WTC11 (cell line): ENCODE data around the gene PLEKHA6.

Experiments used
- JUN ChIP-seq: sonication (generic); formaldehyde crosslinking; IDR thresholded peaks from 2 replicates; pipeline ENCODE4 v1.8.0; 2023; ENCODE audit warnings: mild to moderate bottlenecking, missing genetic modification reagents
- NFE2L1 ChIP-seq: sonication (generic); formaldehyde crosslinking; IDR thresholded peaks from 2 replicates; pipeline ENCODE4 v1.8.1; 2023; ENCODE audit warnings: missing genetic modification reagents
- NFYB ChIP-seq: sonication (generic); formaldehyde crosslinking; conservative IDR thresholded peaks from 2 replicates; pipeline ENCODE4 v1.8.0; 2022; ENCODE audit warnings: low read depth, missing genetic modification reagents
- TEAD4 ChIP-seq: sonication (generic); formaldehyde crosslinking; IDR thresholded peaks from 2 replicates; pipeline ENCODE4 v1.8.0; 2022; ENCODE audit warnings: mild to moderate bottlenecking, missing genetic modification reagents
- TF ChIP-seq, protein P1 (sequence below): fragments of 200-600 bp; IDR thresholded peaks from 2 replicates; pipeline ENCODE4 v1.8.0; 2022; ENCODE audit warnings: antibody characterized with exemption
- TF ChIP-seq, protein P2 (sequence below): sonication (generic); formaldehyde crosslinking; IDR thresholded peaks from 2 replicates; pipeline ENCODE4 v1.8.1; 2023; ENCODE audit warnings: mild to moderate bottlenecking, moderate library complexity, missing genetic modification reagents
- TF ChIP-seq, protein P3 (sequence below): sonication (generic); formaldehyde crosslinking; IDR thresholded peaks from 2 replicates; pipeline ENCODE4 v1.8.1; 2022; ENCODE audit warnings: low read depth, mild to moderate bottlenecking, moderate library complexity, missing genetic modification reagents, borderline replicate concordance

DNA sequence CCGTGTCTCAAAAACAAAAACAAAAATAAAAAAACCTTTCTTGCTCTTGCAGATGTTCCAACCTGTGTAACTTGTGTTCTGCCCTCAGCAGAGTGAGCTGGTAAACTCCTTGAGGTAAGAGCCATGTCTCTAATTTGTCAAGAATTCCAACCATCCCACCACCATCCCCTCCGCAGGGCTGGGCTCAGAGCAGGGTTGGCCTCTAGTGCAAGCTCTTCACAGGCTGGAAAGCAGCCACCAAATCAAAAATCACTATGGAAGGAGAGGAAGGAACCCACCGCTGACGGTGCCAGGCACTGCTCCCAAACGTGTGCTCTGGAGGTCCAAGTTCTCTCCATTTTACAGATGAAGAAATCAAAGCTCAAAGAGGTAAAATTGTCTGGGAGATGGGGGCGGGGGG lies 9.4 kb downstream of the PLEKHA6 start:
- TF ChIP-seq NFE2L1 (CRISPR knock-in tag), result no peak
- TF ChIP-seq, protein P1, sequence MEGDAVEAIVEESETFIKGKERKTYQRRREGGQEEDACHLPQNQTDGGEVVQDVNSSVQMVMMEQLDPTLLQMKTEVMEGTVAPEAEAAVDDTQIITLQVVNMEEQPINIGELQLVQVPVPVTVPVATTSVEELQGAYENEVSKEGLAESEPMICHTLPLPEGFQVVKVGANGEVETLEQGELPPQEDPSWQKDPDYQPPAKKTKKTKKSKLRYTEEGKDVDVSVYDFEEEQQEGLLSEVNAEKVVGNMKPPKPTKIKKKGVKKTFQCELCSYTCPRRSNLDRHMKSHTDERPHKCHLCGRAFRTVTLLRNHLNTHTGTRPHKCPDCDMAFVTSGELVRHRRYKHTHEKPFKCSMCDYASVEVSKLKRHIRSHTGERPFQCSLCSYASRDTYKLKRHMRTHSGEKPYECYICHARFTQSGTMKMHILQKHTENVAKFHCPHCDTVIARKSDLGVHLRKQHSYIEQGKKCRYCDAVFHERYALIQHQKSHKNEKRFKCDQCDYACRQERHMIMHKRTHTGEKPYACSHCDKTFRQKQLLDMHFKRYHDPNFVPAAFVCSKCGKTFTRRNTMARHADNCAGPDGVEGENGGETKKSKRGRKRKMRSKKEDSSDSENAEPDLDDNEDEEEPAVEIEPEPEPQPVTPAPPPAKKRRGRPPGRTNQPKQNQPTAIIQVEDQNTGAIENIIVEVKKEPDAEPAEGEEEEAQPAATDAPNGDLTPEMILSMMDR, result no peak
- no peak for TF ChIP-seq JUN (CRISPR knock-in tag)
- TF ChIP-seq TEAD4 (CRISPR knock-in tag), result no peak
- TF ChIP-seq NFYB (CRISPR knock-in tag), result no peak
- TF ChIP-seq, protein P2, sequence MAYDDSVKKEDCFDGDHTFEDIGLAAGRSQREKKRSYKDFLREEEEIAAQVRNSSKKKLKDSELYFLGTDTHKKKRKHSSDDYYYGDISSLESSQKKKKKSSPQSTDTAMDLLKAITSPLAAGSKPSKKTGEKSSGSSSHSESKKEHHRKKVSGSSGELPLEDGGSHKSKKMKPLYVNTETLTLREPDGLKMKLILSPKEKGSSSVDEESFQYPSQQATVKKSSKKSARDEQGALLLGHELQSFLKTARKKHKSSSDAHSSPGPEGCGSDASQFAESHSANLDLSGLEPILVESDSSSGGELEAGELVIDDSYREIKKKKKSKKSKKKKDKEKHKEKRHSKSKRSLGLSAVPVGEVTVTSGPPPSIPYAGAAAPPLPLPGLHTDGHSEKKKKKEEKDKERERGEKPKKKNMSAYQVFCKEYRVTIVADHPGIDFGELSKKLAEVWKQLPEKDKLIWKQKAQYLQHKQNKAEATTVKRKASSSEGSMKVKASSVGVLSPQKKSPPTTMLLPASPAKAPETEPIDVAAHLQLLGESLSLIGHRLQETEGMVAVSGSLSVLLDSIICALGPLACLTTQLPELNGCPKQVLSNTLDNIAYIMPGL (CRISPR knock-in tag), result no peak
- TF ChIP-seq, protein P3, sequence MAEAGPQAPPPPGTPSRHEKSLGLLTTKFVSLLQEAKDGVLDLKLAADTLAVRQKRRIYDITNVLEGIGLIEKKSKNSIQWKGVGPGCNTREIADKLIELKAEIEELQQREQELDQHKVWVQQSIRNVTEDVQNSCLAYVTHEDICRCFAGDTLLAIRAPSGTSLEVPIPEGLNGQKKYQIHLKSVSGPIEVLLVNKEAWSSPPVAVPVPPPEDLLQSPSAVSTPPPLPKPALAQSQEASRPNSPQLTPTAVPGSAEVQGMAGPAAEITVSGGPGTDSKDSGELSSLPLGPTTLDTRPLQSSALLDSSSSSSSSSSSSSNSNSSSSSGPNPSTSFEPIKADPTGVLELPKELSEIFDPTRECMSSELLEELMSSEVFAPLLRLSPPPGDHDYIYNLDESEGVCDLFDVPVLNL (CRISPR knock-in tag), result no peak
